ENCODE results near the gene WASL. TPM values are rescaled to one million over a fixed set of nuclear protein-coding genes. Genes with fewer than 3 reads are reported as not detected.

The WASL gene
- total and polyA plus RNA-seq, 7 donors, result 32.4 to 80.5 (median 43.4) TPM

GRCh38 chr7:123718773-123719172, 30.0 kb downstream of the WASL start:
- H3K4me1 ChIP-seq, result peaks cover 0 to 46% (median 27%) of the 10 kb centered on the region in 4 donors
- H3K9me3 ChIP-seq, result no peaks in the 10 kb centered on the region
- TF ChIP-seq POLR2AphosphoS5 (IDR thresholded peaks at IDR 0.05) (no peak), CTCF (IDR thresholded peaks at IDR 0.05) (no peak), EP300 (IDR thresholded peaks at IDR 0.05) (no peak), POLR2A (IDR thresholded peaks at IDR 0.05) (no peak)
- H3K4me3 ChIP-seq, result no peak overlapping the region
- H3K36me3 ChIP-seq, result no peaks in the 10 kb centered on the region
- 66 to 67% methylated on average over 4 of the region's 4 CpGs for WGBS, 2 donors
- intact Hi-C loops (cut with DNase I), result no loop called here
- no peak for DNase-seq
- no peak overlapping the region for H3K27ac ChIP-seq
- no peaks in the 10 kb centered on the region for H3K27me3 ChIP-seq

- H3K27me3 ChIP-seq, result no peaks in the 10 kb centered on the region
- peaks cover 0 to 43% (median 22%) of the 10 kb centered on the region in 4 donors for H3K4me1 ChIP-seq
- no peak for TF ChIP-seq EP300 (IDR thresholded peaks at IDR 0.05)
- no peak for TF ChIP-seq POLR2AphosphoS5 (IDR thresholded peaks at IDR 0.05)
- no peak for TF ChIP-seq CTCF (IDR thresholded peaks at IDR 0.05)
- TF ChIP-seq POLR2A (IDR thresholded peaks at IDR 0.05), result no peak
- no peaks in the 10 kb centered on the region for H3K9me3 ChIP-seq
- 97 to 98% methylated on average over 3 of the region's 3 CpGs for WGBS, 2 donors
- H3K36me3 ChIP-seq, result no peaks in the 10 kb centered on the region
- no peak for DNase-seq
- intact Hi-C loops (cut with DNase I), result no loop called here
- no peak overlapping the region for H3K27ac ChIP-seq
- H3K4me3 ChIP-seq, result no peak overlapping the region
These were observed 31.1 kb downstream of the WASL start for GRCh38 chr7:123717689-123718088.

DNA sequence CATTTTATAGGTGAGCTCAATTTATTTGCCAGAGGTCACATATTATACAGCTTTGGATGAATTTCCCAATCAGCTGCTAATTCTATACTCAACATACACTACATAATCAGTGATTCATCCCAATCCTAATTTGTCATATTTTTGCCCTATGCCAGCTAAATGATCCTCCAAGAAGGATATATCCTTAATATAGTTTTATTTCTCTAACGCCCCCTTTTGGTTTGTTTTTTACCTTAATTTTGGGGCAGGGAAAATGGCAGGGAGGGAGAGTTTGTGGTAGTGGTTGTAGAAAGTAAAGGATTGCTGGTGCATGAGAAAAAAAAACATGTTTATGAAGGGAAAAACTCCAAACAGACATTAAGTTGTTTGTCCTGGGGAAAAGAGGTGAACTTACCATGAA, 31.9 kb downstream of the WASL start:
- no peak overlapping the region for H3K27ac ChIP-seq
- H3K27me3 ChIP-seq, result no peaks in the 10 kb centered on the region
- 88 to 95% methylated on average over 1 of the region's 1 CpG for WGBS, 2 donors
- H3K4me3 ChIP-seq, result no peak overlapping the region
- no peaks in the 10 kb centered on the region for H3K9me3 ChIP-seq
- DNase-seq, result no peak
- H3K4me1 ChIP-seq, result peaks cover 0 to 43% (median 21%) of the 10 kb centered on the region in 4 donors
- TF ChIP-seq POLR2AphosphoS5 (IDR thresholded peaks at IDR 0.05) (no peak), POLR2A (IDR thresholded peaks at IDR 0.05) (no peak), CTCF (IDR thresholded peaks at IDR 0.05) (no peak), EP300 (IDR thresholded peaks at IDR 0.05) (no peak)
- no peaks in the 10 kb centered on the region for H3K36me3 ChIP-seq
- intact Hi-C loops (cut with DNase I), result no loop called here

DNA sequence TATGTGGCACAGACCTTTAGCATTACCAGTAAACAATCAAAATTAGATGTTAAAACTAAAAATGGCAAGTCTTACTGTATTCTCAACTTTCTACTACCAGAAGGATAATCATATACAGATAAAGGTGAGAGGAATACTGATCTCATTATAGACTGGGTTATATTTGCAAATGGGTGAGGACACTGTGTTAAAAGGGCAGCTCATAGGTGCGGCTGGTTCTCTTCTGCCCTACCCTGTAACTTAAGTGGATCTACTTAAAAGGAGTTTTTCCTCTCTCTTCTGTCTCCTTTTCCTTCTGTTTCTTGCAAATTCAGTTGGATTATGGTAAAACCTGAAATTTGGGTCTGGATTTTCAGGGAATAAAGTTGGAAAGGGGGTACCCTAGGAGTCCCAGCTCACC, 33.0 kb downstream of the WASL start:
- H3K36me3 ChIP-seq, result no peaks in the 10 kb centered on the region
- no peak for DNase-seq
- 0 to 16% methylated on average over 1 of the region's 1 CpG for WGBS, 2 donors
- intact Hi-C loops (cut with DNase I), result no loop called here
- no peak overlapping the region for H3K4me3 ChIP-seq
- no peak overlapping the region for H3K27ac ChIP-seq
- no peaks in the 10 kb centered on the region for H3K27me3 ChIP-seq
- peaks cover 0 to 44% (median 27%) of the 10 kb centered on the region in 4 donors for H3K4me1 ChIP-seq
- H3K9me3 ChIP-seq, result no peaks in the 10 kb centered on the region
- no peak for TF ChIP-seq EP300 (IDR thresholded peaks at IDR 0.05)
- TF ChIP-seq POLR2AphosphoS5 (IDR thresholded peaks at IDR 0.05), result no peak
- TF ChIP-seq POLR2A (IDR thresholded peaks at IDR 0.05), result no peak
- TF ChIP-seq CTCF (IDR thresholded peaks at IDR 0.05), result no peak

GRCh38 chr7:123715198-123715597, 33.6 kb downstream of the WASL start:
- H3K27me3 ChIP-seq, result no peaks in the 10 kb centered on the region
- H3K27ac ChIP-seq, result no peak overlapping the region
- WGBS, 2 donors, result 77 to 86% methylated on average over 2 of the region's 2 CpGs
- no peaks in the 10 kb centered on the region for H3K9me3 ChIP-seq
- H3K36me3 ChIP-seq, result no peaks in the 10 kb centered on the region
- no peak for DNase-seq
- no peak overlapping the region for H3K4me3 ChIP-seq
- TF ChIP-seq POLR2AphosphoS5 (IDR thresholded peaks at IDR 0.05), result no peak
- TF ChIP-seq EP300 (IDR thresholded peaks at IDR 0.05), result no peak
- TF ChIP-seq CTCF (IDR thresholded peaks at IDR 0.05), result no peak
- no peak for TF ChIP-seq POLR2A (IDR thresholded peaks at IDR 0.05)
- peaks cover 0 to 44% (median 29%) of the 10 kb centered on the region in 4 donors for H3K4me1 ChIP-seq
- intact Hi-C loops (cut with DNase I), result no loop called here
